ENCODE measurements around the gene ELAVL4.

Gene ELAVL4

GRCh38 chr1:50196081-50196480 lies 87.4 kb downstream of the ELAVL4 start:
- in situ Hi-C loops (cut with MboI; ENCODE audit: low sequenced_read_pairs, unreplicated experiment) = no loop called here
- TF ChIP-seq, protein P1, sequence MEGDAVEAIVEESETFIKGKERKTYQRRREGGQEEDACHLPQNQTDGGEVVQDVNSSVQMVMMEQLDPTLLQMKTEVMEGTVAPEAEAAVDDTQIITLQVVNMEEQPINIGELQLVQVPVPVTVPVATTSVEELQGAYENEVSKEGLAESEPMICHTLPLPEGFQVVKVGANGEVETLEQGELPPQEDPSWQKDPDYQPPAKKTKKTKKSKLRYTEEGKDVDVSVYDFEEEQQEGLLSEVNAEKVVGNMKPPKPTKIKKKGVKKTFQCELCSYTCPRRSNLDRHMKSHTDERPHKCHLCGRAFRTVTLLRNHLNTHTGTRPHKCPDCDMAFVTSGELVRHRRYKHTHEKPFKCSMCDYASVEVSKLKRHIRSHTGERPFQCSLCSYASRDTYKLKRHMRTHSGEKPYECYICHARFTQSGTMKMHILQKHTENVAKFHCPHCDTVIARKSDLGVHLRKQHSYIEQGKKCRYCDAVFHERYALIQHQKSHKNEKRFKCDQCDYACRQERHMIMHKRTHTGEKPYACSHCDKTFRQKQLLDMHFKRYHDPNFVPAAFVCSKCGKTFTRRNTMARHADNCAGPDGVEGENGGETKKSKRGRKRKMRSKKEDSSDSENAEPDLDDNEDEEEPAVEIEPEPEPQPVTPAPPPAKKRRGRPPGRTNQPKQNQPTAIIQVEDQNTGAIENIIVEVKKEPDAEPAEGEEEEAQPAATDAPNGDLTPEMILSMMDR (IDR thresholded peaks at IDR 0.05; ENCODE audit: borderline replicate concordance, control extremely low read depth, extremely low read depth, insufficient read depth, missing control alignments) = no peak
- no peak for DNase-seq (ENCODE audit: low spot score)

DNA sequence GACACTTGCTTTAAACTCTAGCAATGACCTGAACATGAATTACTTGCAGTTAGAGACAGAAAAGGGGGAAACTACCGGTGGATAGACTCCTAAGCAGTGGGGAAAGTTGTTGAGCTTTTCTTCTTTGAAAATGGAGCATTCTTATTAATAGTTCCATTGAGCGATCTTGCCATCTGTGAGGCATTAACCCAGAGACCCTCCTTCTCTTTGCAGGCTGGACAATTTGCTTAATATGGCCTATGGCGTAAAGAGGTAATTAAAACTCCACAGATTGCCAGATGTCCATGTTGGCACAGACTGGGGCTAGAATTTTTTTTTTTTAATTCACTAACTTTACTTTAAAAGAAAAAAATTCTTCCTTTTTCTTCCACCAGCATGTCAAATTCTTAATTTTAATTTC lies 88.5 kb downstream of the ELAVL4 start:
- no peak for DNase-seq (ENCODE audit: low spot score)
- in situ Hi-C loops (cut with MboI; ENCODE audit: low sequenced_read_pairs, unreplicated experiment) = no loop called here
- TF ChIP-seq, protein P1 (IDR thresholded peaks at IDR 0.05; ENCODE audit: borderline replicate concordance, control extremely low read depth, extremely low read depth, insufficient read depth, missing control alignments) = no peak

GRCh38 chr1:50208315-50208714 lies 99.6 kb downstream of the ELAVL4 start:
- in situ Hi-C loops (cut with MboI; ENCODE audit: low sequenced_read_pairs, unreplicated experiment) = no loop called here
- DNase-seq (ENCODE audit: low spot score) = no peak
- TF ChIP-seq, protein P1 (IDR thresholded peaks at IDR 0.05; ENCODE audit: borderline replicate concordance, control extremely low read depth, extremely low read depth, insufficient read depth, missing control alignments) = no peak

- in situ Hi-C loops (cut with MboI; ENCODE audit: low sequenced_read_pairs, unreplicated experiment) = no loop called here
- no peak for DNase-seq (ENCODE audit: low spot score)
- TF ChIP-seq, protein P1 (IDR thresholded peaks at IDR 0.05; ENCODE audit: borderline replicate concordance, control extremely low read depth, extremely low read depth, insufficient read depth, missing control alignments) = no peak
Observed at GRCh38 chr1:50208756-50209155, 100.0 kb downstream of the ELAVL4 start.

GRCh38 chr1:50209749-50210148 lies 101.0 kb downstream of the ELAVL4 start:
- in situ Hi-C loops (cut with MboI; ENCODE audit: low sequenced_read_pairs, unreplicated experiment) = no loop called here
- no peak for DNase-seq (ENCODE audit: low spot score)
- TF ChIP-seq, protein P1 (IDR thresholded peaks at IDR 0.05; ENCODE audit: borderline replicate concordance, control extremely low read depth, extremely low read depth, insufficient read depth, missing control alignments) = no peak

- DNase-seq (ENCODE audit: low spot score) = no peak
- TF ChIP-seq, protein P1 (IDR thresholded peaks at IDR 0.05; ENCODE audit: borderline replicate concordance, control extremely low read depth, extremely low read depth, insufficient read depth, missing control alignments) = no peak
- in situ Hi-C loops (cut with MboI; ENCODE audit: low sequenced_read_pairs, unreplicated experiment) = no loop called here
Observed at GRCh38 chr1:50213505-50213904, 104.8 kb downstream of the ELAVL4 start.

DNA sequence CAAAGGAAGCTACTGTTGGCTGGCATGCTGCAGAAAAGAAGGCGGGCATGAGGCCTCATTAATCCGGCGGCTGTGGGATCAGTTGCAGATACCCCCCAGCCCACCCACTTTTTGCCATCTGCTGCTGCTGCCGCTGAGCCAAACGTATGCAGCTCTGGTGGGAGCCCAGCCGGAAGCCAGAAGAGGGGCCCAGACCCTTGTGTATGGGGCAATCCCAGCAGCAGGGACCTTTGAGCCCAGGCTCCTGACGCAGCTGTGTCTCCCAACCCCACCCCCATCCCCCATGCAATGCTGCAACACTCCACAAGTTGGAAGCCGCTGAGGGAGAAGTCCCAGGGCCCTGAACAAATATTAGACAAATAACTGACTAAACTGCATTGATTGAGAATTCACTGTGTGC lies 106.0 kb downstream of the ELAVL4 start:
- in situ Hi-C loops (cut with MboI; ENCODE audit: low sequenced_read_pairs, unreplicated experiment) = no loop called here
- TF ChIP-seq, protein P1 (IDR thresholded peaks at IDR 0.05; ENCODE audit: borderline replicate concordance, control extremely low read depth, extremely low read depth, insufficient read depth, missing control alignments) = no peak
- no peak for DNase-seq (ENCODE audit: low spot score)

Data from GM13976 (cell line).